Measurements from ENCODE around the gene CDS2.

Gene CDS2

GRCh38 chr20:5119435-5120184 is 7.2 kb upstream of the CDS2 start, which contains the start of gene PCNA:
Gene PCNA, minus strand, starts transcription at chr20:5119958. Its CDS starts 160 bp downstream, at chr20:5119798.
- DNase-seq = peak; percentile 92

GRCh38 chr20:5120185-5120476 is 6.7 kb upstream of the CDS2 start:
- no peak for DNase-seq

- DNase-seq = no peak
Measured at GRCh38 chr20:5122873-5123260, 3.9 kb upstream of the CDS2 start.

- DNase-seq = peak; percentile 79
Measured at GRCh38 chr20:5127204-5127858, 523 bp downstream of the CDS2 start.

GRCh38 chr20:5127859-5128424 is 1.1 kb downstream of the CDS2 start:
- no peak for DNase-seq

- no peak for DNase-seq
Measured at GRCh38 chr20:5128886-5129285, 2.1 kb downstream of the CDS2 start.

- no peak for DNase-seq
Measured at GRCh38 chr20:5131502-5131901, 4.7 kb downstream of the CDS2 start.

- no peak for DNase-seq
Measured at GRCh38 chr20:5133998-5134397, 7.2 kb downstream of the CDS2 start.

GRCh38 chr20:5135363-5136012 is 8.7 kb downstream of the CDS2 start:
- DNase-seq = no peak

- DNase-seq = no peak
Measured at GRCh38 chr20:5136096-5136495, 9.3 kb downstream of the CDS2 start.

GRCh38 chr20:5140195-5140594 is 13.4 kb downstream of the CDS2 start:
- no peak for DNase-seq

- DNase-seq = no peak
Measured at GRCh38 chr20:5141615-5142014, 14.8 kb downstream of the CDS2 start.

GRCh38 chr20:5143851-5144250 is 17.0 kb downstream of the CDS2 start:
- DNase-seq = no peak

GRCh38 chr20:5145365-5146098 is 18.7 kb downstream of the CDS2 start:
- DNase-seq = no peak

GRCh38 chr20:5146099-5146668 is 19.4 kb downstream of the CDS2 start:
- no peak for DNase-seq

GRCh38 chr20:5146871-5147592 is 20.2 kb downstream of the CDS2 start:
- no peak for DNase-seq

- DNase-seq = no peak
Measured at GRCh38 chr20:5148581-5148980, 21.8 kb downstream of the CDS2 start.

GRCh38 chr20:5149892-5150225 is 23.1 kb downstream of the CDS2 start:
- no peak for DNase-seq

GRCh38 chr20:5150226-5151076 is 23.6 kb downstream of the CDS2 start:
- no peak for DNase-seq

GRCh38 chr20:5153152-5153467 is 26.3 kb downstream of the CDS2 start:
- DNase-seq = no peak
